IPS-NIHi11 (cell line): Measurements from ENCODE around the gene OR1G1.
"Not testable (repeated sequence)": the region's sequence is repeated elsewhere in the genome, so short reads cannot be mapped to it uniquely, and the experiment has no call there.

ENCODE experiments used
- DNase-seq: peaks from one replicate; pipeline ENCODE4 v3.0.0; 2012; ENCODE audit warnings: mixed read lengths, low spot score

The OR1G1 gene

DNA sequence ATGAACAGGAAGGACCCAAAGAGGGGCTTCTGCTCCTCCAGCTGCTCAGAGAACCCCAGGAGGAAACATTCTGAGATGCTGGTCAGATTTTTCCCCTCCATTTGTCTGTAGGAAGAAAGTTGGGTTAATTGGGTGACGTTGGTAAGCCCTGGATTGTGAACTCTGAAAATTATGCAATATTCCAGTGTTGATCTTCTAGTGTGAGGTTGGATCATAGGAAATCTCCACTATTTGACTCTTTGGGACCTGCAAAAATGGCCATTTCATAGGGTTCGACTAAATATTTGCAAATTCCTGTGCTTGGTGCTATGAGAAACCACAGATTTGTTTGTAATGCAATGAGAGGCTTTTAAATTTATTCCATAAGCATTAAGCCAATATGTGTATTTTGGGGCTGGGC, at the start of gene OR1G1:
TSS of gene OR1G1 (minus strand) at position 101 of the 400 bp plus-strand sequence. CDS start at position 101, 0 bp downstream.
- DNase-seq = no peak

- DNase-seq = no peak
Observed at GRCh38 chr17:3167574-3167973, 40.2 kb upstream of the OR1G1 start.

GRCh38 chr17:3157218-3157617, 29.9 kb upstream of the OR1G1 start:
- no peak for DNase-seq

- not testable (repeated sequence) for DNase-seq
Observed at GRCh38 chr17:3137494-3137893, 10.1 kb upstream of the OR1G1 start.

DNA sequence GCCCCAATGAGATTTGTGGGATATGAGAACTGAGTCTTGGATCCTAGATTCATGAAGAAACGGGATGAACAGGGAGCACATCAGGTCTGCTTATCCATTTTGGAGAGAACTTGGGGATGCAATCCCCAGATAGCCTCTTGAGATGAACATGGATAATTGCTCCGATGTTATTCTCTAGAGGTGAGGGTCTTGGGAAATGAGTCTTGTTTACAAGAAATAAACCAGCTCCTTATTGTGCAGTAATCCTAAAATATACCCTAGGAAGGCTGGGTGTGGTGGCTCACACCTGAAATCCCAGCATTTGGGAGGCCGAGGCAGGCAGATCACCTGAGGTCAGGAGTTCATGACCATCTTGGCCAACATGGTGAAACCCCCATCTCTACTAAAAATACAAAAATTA, 23.0 kb downstream of the OR1G1 start, which contains the start of gene OR1D2:
TSS of gene OR1D2 (minus strand) at position 101 of the 400 bp plus-strand sequence. CDS start 11,426 bp downstream, outside the sequence.
- DNase-seq = no peak
